H1 (cell line): Measurements from ENCODE around the gene CRPPA. TPM values are rescaled to one million over a fixed set of nuclear protein-coding genes. Genes with fewer than 3 reads are reported as not detected.

Experiments used
- E2F6 ChIP-seq: IDR thresholded peaks from 2 replicates; pipeline ENCODE4 v1.6.1; 2012; ENCODE audit warnings: inconsistent platforms
- POLR2AphosphoS5 ChIP-seq: IDR thresholded peaks from 2 replicates; pipeline ENCODE4 v1.6.1; 2011; ENCODE audit warnings: low read depth, low read length
- RBBP5 ChIP-seq: IDR thresholded peaks from 2 replicates; pipeline ENCODE4 v1.7.1; 2012; ENCODE audit warnings: low read depth, mild to moderate bottlenecking, inconsistent platforms, low read length, moderate library complexity, borderline replicate concordance
- RNF2 ChIP-seq: fragments of 200-900, 300-1000 bp; sonication (generic); IDR thresholded peaks from 2 replicates; pipeline ENCODE4 v1.7.1; 2016; ENCODE audit warnings: borderline replicate concordance, low read depth, mild to moderate bottlenecking, antibody characterized with exemption, low read length; ENCODE audit not compliant: poor library complexity, severe bottlenecking; ENCODE audit errors: missing control alignments
- SP2 ChIP-seq: IDR thresholded peaks from 2 replicates; pipeline ENCODE4 v1.6.1; 2012; ENCODE audit warnings: mild to moderate bottlenecking, low read length, inconsistent platforms
- SUZ12 ChIP-seq: fragments of 200-600 bp; sonication (generic); IDR thresholded peaks from 2 replicates; pipeline ENCODE4 v1.6.1; 2012; ENCODE audit warnings: mild to moderate bottlenecking, inconsistent platforms, low read length, moderate library complexity, mixed read lengths
- ZNF274 ChIP-seq: IDR thresholded peaks from 2 replicates; pipeline ENCODE4 v1.7.0; 2012; ENCODE audit warnings: low read length, borderline replicate concordance; ENCODE audit errors: extremely low read depth
- polyA plus RNA-seq, 7 experiments: library from polyadenylated mRNA; depleted of rRNA in 3 of 7; stranded (reverse) in 5 of 7; unstranded in 2 of 7; fragments of >200 nt in 5 of 7; fragments of 200-250 nt in 2 of 7; gene quantifications; 1 replicate in 5 of 7; 2 replicates in 1 of 7; 4 replicates in 1 of 7; pipeline versions ENCODE4 v1.2.1 to v1.2.3, GENCODE V29; 2011 to 2013; ENCODE audit warnings: missing spikeins in 2 of 7, mixed read lengths in 2 of 7
- total RNA-seq: library from RNA; stranded (reverse); fragmentation: NEBNext Ultra II Directional; extraction: Animal tissue kit (Norgen Biotek cat#: 25700); gene quantifications from 2 replicates; pipeline ENCODE4 v1.2.1, GENCODE V29; 2021

The CRPPA gene
- total and polyA plus RNA-seq, 2 of the 8 experiments (the other 6 are each of a cell fraction or from before 2014, with no cell fraction given): 0.23 to 0.39 TPM

DNA sequence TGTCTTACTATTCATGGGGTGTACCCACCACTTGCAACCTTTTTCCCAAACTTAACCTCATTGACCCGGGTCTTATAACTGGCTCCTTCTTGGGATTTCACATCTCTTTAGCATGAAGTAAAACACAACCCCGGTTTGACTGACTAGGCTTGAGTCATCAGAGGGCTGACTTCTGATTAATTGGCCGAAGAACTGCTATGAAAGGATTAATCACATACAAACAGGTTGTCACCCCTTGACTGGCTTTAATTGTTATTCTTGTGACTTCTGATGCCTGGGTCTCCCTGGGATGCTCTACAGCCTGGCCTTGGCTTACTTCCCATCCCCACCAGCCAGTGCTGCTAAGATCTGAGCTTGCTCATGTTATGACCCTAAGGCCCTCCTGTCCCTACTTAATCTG is 8.8 kb upstream of the CRPPA start (continued):
- no peak for TF ChIP-seq E2F6
- TF ChIP-seq SUZ12: no peak
- no peak for TF ChIP-seq ZNF274
- no peak for TF ChIP-seq POLR2AphosphoS5
- TF ChIP-seq RNF2: no peak
- TF ChIP-seq SP2: no peak
- TF ChIP-seq RBBP5: no peak
- TF ChIP-seq, all 59 proteins: peak for 0
